ENCODE data around the gene ZCCHC2.

Gene ZCCHC2

DNA sequence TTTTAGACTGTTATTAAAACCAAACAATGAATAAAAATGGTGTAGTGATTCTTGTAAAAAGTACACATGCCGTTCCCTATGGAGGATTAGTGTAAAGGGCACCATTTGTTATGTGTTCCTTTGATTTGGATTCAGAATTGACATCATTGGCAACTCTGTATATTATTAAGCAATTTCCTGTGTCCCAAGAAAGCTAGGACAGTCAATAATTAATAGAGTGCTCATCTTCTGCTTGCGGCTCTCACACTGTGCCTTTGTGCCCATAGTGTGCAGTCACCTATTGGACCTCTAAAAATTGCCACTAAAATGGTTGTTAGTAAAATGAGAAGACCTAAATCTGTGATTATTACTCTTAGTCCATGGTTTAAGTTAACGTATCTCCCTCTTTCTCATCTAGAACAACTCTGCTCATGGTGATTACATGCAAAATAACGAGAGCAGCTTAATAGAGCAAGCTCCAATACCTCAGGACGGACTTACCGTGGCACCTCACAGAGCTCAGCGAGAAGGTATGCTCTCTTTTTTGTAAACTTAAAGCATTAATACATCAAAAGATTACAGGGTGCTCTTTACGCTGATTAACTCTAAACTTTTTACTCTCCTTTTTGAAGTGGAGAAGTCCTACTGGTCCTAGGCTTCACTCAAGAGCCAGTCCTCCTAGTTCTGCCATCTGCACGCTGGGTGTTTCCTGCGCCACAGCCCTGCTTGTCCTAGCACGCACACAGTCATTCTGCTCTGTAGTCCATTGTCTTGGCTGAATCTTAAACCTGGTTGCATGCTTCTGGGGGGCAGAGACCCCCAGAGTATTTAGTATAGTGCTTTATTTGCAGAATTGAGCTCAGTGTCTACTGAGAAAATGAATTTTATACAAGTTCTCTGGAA is 16.7 kb downstream of the ZCCHC2 start:
- DNase-seq, result no peak

DNA sequence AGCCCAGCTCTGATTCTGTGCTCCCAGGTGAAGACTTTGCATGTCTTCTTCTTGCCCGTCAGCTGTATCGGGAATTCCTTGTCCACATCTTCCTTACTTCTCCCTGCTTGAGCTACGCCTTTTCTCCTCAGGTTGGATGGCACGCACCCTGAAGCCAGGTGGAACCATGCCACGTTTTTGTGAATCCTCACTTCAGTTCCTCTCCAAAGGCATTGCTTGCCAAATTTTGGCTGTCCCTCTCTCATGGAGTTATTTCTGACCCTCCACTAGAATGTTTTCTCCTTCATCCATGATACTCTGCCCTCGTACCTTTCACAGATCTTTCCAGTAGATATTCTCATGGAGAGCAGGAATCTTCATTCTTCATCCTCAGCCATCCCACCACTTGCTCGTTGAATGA is 20.2 kb downstream of the ZCCHC2 start:
- no peak for DNase-seq

DNA sequence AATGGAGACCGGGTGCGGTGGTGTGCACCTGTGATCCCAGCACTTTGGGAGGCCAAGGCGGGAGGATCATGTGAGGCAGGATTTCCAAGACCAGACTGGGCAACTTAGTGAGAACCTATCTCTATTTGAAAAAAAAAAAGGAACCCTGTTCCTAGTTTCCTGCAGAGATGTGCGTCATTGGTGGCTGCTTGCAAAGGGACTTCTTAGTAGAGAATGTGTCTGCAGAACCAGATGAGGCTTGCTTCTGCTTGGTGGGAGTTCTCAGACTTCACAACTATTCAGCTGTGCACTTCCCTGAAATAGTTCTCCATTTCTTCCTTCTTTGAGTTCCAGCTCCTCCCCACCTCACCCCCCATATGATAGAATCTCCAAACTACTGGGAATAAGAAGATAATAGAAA is 22.3 kb downstream of the ZCCHC2 start:
- no peak for DNase-seq

DNA sequence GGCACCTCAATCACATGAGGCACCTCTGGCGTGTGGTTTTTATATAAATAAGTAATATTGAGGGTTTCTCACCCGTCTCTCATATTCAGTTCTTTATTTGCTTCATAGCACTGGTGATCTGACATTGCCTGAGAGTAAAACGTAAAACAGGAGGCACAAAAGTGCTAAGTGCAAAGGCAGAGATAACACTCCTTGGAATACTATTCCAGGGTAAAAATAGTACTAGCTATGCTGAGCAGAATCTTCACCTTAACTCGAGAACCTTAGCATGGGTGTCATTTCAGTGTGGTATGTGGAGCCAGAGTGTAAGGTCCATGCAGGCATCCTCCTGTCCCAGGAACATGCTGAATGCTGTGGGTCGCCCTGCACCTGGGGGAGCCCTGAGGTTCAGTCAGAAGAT is 26.9 kb downstream of the ZCCHC2 start:
- no peak for DNase-seq

DNA sequence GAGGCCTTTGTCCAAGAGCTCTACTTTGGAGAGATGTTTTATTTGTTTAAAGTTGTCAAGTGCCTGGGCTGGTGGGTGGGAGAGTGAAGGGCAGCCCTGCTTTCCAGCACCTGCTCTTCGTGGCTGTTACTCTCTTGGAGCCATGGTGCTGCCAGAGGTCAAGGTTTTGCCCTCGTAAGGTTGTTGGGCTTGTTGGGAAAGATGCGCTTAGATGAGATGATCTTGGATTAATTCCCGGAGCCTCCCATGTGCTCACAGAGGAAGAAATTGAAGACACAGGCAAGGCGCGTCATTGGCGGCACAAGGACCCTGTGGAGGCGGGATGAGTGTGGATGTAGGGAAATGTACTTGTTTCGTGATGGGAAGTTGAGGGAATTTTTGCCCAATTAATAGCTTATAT is 27.9 kb downstream of the ZCCHC2 start:
- no peak for DNase-seq

DNA sequence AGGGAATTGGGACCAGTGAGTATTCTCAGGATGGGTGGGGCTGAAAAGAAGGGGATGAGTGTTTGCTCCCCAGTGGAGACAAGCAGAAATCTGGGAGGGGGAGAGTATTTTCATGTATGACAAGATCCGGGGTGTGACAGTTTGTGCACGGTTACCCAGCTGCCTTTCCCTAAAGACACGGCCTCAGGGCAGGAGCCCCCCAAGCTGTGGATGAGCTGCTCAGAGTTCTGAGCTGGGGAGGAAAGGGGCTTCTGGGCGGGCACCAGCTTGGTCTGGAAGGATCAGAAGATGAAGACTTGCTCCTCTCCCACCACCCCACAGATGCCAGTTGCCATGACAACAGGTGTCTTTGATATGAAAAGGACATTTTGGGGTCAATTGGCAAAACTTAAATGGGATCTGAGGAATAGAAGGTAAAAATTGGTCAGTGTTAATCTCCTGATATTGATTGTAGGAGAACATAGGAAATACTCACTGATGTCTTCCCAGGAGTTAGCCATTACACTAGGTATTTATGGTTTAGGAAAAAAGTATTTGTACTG is 29.2 kb downstream of the ZCCHC2 start:
- no peak for DNase-seq

DNA sequence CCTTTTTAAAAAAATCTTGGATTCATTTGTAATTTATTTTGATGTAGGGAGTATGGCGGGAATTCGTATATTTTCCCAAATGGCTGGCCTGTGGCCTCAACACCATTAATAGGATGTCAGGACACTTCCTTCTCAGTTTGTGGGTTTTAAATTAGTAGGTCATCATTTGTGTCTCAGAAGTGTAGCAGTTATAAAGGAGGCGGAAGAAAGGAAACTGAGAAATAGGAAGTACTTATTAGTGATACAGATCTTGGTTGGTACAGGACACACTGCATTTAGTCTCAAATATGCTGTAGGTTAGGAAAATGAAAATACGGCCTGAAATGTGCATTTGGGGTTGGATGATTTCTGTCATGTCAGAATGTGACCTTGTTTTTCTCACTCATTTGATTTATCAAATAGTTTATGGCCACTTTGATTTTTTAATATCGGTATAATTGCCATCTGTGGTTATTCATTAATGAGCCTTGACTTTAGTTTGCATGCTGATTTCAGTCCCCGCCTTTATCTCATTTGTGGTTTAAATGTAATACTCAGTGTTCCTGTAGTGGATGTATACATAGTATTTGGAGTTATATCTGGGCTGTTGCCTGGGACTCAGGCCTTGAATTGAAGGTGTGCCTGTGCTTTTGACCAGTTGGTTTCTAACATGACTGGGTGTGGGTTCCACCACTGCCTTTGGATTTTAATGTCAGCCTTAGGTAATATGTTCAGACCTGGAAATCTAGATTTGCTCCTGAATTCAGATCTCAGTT is 31.4 kb downstream of the ZCCHC2 start:
- no peak for DNase-seq

DNA sequence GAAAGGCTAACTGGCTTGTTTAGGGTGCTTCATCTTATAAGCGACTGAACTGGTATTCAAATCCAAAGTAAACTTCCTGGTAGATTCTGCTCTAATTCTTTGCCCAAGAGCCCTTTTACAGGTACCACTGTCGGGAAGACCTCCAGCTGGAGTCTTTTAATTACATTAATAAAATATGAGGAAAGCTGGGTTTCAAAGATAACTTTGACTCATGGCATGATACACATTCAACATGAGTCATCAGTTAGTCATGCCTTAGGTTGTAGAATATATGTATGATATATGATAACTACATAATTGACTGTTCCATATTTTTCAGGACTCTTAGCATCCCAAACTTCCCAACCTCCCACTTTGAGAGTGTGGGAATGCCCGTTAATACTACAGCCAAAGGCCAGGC is 32.3 kb downstream of the ZCCHC2 start:
- no peak for DNase-seq

DNA sequence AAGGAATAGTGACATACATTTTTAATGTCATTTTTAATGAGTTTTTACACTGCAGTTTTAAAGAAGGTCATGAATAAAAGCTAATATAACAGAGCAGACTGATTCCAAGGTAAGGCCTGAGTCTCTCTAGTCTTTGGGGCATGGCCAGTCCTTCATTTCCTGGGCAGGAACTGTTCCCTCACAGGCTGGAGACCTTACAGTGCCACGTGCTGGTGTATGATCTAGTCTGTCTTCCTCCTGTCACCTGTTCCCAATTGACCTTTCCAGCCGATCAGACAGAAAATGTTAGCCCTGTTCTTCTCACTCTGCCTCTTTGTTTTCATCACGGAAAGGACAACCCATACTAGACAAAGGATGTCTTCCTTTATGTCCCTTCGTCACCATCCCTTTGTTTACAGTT is 33.6 kb downstream of the ZCCHC2 start:
- DNase-seq, result no peak

DNA sequence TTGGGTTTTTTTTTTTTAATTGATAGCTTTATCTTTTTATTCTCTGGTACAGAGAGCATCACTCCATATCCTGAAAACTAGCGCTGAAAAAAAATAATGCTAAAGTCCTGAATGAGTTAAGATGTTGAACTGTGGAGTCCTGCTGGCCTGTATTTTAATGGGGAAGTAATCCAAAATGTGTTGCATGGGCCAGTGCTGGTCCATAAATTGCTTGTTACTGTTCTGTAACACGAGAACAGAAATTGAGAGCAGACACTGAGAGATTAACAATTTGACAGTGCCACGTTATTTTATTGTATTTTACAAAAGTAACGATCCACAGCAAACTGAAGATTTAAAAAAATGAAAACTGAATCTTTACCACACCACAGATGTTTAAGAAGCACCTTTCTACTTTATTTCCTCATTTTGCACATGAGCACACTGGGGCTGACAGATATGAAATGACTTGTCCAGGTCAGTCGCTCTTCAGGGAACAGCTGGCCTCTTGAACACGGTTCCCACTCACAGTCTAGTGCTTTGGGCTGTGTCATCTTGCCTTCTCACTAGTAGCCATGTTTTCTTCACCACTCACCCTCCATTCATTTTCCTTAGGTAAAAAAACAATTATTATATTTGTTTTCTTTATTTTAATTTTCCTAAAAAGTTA is 35.3 kb downstream of the ZCCHC2 start:
- DNase-seq, result no peak

DNA sequence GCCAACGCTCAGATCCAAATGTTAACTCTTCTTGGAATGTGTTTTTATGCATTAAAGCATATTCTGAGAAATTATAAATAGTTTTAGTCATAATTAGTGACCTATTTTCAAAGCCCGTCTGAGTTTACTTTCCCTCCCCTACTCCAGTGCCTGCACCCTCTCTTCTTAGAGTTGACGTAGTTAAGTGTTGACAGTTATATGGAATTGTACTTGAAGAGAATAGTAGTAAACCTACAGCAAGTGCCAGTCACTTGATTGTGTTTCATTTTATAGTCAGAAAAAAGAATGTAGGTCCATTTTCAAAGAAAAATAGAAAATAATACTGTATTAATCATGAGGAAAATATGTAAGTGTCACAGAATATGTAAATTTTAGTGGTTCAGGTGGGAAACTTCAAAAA is 41.2 kb downstream of the ZCCHC2 start:
- no peak for DNase-seq

DNA sequence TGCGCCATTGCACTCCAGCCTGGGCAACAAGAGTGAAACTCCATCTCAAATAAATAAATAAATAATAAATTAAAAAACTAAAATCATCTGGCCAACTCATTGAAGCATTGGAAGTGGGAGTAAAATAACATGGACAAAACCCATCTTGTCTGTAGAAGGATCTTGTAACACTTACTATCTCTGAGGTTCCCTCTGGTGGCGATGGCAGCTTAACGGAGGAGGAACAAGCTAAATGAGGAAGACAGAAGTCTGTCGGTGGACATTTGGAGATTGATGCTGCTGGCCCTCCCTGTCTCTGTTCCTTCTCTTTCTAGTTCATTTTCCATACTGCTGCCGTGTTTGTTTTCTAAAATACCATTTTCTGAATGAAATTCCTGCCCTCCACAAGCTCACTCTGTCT is 43.4 kb downstream of the ZCCHC2 start:
- peak; percentile 5 for DNase-seq

DNA sequence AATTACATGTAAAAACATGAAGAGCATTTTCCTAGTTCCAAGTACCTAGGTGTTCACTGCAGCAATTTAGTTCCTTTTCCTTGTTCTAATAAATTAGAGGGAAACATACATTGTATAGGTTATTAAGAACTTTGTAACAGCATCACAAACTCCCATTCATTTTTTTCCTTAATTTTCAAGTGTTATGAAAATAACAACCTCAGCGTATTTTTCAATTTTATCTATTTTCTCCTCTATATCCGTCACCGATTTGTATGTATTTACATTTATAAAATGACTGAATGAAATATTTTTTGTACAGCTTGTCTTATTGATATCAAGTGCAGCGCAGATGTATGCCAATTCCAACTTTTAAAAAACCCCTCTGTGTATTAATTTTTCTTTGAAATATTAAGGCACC is 44.0 kb downstream of the ZCCHC2 start:
- DNase-seq, result no peak

DNA sequence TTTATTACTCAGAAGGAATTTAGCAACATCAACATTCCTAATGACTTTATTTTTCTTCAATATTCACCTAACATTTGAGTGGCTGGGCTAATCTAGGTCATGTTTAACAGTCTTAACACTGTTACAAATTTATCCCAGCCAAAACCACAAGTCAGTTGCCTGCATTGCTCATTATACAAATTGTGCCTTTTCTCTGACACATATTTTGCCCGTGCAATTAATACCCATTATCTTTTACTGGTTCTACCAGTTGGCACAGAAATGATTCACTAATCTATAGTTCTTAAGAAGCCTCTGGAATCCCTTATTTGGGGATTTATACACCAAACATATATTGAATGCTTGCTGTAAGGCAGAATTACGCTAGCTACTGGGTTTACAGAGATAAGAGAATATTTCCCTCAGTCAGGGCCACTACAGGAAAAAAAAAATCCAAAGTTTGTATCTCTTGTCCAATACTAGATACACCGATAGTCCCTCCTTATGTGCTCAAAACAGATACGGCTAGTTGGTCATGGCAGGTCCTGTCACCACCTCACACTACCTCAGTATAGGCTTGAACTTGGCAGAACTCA is 46.3 kb downstream of the ZCCHC2 start:
- no peak for DNase-seq

DNA sequence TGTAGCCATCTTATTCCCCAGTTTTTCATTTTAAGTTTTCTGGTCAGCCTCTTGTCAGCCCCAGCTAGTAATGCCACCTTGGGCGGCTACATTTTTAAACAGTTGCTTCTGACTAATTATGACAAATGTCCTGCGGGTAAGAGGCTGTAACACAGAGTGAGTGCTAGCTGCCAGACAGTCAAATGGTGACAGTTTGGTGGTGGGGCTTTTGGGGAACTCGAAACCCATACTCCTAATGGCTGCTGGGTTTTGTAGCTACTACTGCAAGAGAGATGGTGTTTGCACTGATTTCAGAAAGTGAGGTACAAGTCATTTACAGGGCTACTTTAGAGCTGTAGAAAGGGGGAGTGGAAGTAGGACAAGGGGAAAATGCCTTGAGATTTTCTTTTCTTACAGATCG is 48.2 kb downstream of the ZCCHC2 start:
- DNase-seq, result no peak

DNA sequence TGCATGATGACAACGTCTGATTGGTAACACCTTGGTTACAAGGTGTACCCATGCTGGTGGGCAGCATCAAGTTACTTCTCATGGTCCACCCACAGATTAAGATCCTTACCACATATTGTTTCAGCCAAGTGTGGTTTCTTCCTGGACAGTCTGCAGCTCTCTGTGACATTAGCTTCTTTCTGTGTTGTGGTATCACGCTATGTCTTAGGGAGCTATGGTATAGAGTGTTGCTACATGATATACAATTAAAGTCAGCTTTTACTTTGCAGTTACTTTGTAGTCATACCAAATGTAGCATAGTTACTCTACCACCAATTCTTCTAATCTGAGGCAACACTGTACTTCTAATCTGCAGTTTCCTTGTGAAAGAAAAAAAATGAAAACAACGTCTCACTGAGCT is 48.8 kb downstream of the ZCCHC2 start:
- no peak for DNase-seq

DNA sequence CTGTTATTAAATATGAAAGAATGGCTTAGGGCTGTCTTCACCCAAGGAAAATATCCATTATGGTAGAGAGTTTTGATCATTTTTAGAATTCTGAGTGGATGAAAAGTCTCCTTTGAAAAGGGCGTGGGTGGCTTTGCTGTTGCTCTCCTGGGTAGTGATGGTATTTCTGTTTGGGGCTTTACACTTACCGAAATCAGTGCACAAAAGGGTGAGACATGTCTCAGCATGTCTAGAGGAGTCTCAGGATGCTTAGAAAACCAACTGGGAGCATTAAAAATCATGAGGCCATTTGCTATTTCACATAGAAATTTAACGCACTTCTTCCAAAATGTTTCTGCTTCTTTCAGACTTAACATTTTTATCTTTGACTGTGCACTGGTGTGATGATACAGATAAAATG is 49.6 kb downstream of the ZCCHC2 start:
- DNase-seq, result no peak

DNA sequence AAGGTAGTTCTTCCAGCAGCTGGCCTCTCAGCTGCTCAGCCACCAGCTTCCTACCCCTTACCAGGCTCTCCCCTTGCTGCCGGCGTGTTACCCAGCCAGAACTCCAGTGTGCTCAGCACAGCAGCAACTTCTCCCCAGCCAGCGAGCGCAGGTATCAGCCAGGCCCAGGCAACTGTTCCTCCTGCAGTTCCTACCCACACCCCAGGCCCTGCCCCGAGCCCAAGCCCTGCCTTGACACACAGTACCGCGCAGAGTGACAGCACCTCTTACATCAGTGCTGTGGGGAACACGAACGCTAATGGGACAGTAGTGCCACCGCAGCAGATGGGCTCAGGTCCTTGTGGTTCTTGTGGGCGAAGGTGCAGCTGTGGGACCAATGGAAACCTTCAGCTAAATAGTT is 52.0 kb downstream of the ZCCHC2 start:
- DNase-seq, result no peak

DNA sequence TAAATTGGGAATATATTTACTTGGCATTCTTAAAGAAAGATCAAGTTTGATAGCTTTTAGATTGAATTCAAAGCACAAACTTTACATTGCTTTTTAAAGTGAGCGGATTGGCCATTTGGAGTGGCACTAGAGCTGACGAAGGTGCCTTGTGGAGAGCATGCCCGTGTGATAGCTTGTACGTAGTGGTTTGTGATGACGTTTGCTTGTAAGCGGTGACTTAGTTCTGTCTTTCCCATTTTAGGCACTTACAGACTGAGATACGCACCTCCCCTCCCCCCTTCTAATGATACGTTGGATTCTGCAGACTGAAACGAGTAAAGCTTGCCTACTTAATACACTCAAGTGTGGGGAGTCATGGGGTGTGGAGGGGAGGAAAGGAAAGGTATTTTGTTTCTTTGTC is 53.4 kb downstream of the ZCCHC2 start:
- no peak for DNase-seq

DNA sequence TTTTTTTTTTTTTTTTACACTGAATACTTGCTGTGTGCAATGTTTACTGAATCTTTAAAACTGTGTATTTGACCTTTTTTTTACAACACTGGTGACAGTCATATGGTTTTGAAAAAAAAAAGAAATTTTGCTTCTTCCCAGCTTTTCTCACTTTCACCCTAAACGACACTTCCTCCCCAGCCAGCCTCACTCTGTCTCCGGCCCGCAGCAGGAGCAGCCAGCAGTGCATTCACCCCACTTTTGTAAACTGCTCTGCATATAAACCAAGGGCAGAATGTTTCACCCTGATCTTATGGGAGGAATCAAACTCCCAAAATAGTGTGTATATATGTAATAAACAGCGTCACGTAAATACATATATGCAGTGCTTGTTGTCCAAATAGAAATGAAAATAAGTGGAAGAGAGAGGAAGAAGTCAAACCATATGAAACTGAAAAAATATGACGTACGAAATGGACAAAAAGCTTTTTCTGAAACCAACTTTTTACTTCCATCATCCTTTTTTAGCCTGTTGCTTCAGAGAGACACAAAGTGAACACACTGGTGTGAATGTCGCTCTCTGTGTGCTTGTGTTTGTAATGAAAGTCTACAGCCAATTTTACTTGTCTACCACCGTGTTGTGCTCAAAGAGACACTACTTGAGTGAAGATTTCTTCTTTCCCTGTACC is 54.2 kb downstream of the ZCCHC2 start:
- DNase-seq, result no peak

DNA sequence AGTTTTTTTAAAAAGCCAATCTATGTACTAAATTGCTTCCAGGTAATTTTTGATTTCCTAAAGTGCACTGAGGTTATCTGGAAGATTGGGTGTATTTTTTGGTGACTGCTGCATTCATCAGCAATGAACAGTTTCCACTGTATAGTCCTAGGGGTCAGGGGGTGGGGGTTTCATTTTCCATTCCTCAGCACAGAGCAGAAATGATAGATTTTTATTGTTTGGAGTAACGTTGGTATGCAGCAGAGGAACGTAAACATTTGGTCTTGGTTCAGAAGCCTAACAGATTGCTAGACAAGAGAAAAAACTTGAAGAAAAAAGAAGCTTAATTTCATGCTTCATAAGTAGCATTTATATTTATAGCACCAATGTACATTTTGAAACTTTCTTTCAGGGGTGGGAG is 54.9 kb downstream of the ZCCHC2 start:
- no peak for DNase-seq

DNA sequence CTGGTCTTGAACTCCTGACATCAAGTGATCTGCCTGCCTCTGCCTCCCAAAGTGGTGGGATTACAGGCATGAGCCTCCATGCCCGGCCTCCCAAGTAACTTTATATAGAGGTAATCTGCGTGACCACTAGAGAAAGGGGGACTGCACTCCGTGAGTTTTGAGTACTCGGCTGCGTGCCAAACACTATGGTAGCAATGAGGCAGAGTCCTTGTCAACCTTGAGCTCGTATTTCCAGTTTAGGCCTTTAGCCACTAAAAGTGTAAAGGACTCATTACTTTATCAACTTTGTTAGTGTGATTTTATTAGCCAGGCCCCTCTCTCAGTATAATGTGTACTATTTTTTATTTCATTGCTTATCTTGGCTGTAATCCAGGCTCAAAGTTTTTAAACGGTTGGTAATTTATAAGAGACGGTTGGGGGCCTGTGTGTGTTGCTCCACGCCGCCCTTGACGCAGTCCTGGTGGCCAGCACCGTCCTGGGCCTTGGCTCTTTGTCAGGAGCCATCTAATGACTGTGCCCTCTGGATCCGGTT is 56.2 kb downstream of the ZCCHC2 start:
- peak; percentile 7 for DNase-seq
